SH-SY5Y (cell line): ENCODE results near the gene BICD2.

ENCODE experiments used
- GATA2 ChIP-seq: IDR thresholded peaks from 2 replicates; pipeline ENCODE4 v1.6.1; 2011; ENCODE audit warnings: mild to moderate bottlenecking, low read depth, low read length
- GATA3 ChIP-seq: IDR thresholded peaks from 2 replicates; pipeline ENCODE4 v1.6.1; 2011; ENCODE audit warnings: low read depth, mild to moderate bottlenecking, low read length, moderate library complexity

- TF ChIP-seq GATA3, result no peak
- TF ChIP-seq GATA2, result no peak
Measured at GRCh38 chr9:92707530-92707929, 57.1 kb downstream of the BICD2 start.
